Astrocyte (in vitro differentiated cells and primary cell): Measurements from ENCODE around the gene ARHGEF10L. TPM values are rescaled to one million over a fixed set of nuclear protein-coding genes. Genes with fewer than 3 reads are reported as not detected.

ENCODE experiments used
- DNase-seq: peaks from one replicate; pipeline ENCODE4 v3.0.0-alpha.2; 2010; ENCODE audit warnings: low read depth
- FAIRE-seq: peaks from 2 replicates; lab custom pipeline; 2011; peaks lifted over from hg19 to GRCh38; lab: Jason Lieb, UNC
- H2AFZ ChIP-seq: 2 replicates; pipeline ENCODE4 v1.6.0; 2012; ENCODE audit warnings: low read depth, low read length, inconsistent platforms
- H3K27ac ChIP-seq: 2 replicates; pipeline ENCODE4 v1.5.1; 2011; ENCODE audit warnings: low read depth, low read length, inconsistent platforms
- H3K27me3 ChIP-seq: 2 replicates; pipeline ENCODE4 v1.6.0; 2011; ENCODE audit warnings: low read length, inconsistent platforms; ENCODE audit not compliant: insufficient read depth
- H3K36me3 ChIP-seq: 2 replicates; pipeline ENCODE4 v1.5.1; 2011; ENCODE audit warnings: low read length, inconsistent platforms; ENCODE audit not compliant: insufficient read depth
- H3K4me1 ChIP-seq: 2 replicates; pipeline ENCODE4 v1.5.1; 2011; ENCODE audit warnings: low read length, inconsistent platforms; ENCODE audit not compliant: insufficient read depth
- H3K4me2 ChIP-seq: 2 replicates; pipeline ENCODE4 v1.6.0; 2012; ENCODE audit warnings: low read length, inconsistent platforms
- H3K4me3 ChIP-seq: 2 replicates; pipeline ENCODE4 v1.5.1; 2011; ENCODE audit warnings: low read depth, mild to moderate bottlenecking, low read length, inconsistent platforms; ENCODE audit not compliant: insufficient read depth
- H3K79me2 ChIP-seq: 2 replicates; pipeline ENCODE4 v1.6.0; 2012; ENCODE audit warnings: mild to moderate bottlenecking, low read length, inconsistent platforms; ENCODE audit not compliant: insufficient read depth
- H3K9ac ChIP-seq: 2 replicates; pipeline ENCODE4 v1.6.0; 2012; ENCODE audit warnings: mild to moderate bottlenecking, low read length, inconsistent platforms
- H3K9me3 ChIP-seq: 2 replicates; pipeline ENCODE4 v1.5.1; 2012; ENCODE audit warnings: low read depth, mild to moderate bottlenecking, low read length, inconsistent platforms; ENCODE audit not compliant: insufficient read depth
- H4K20me1 ChIP-seq: 2 replicates; pipeline ENCODE4 v1.6.0; 2012; ENCODE audit warnings: low read length, inconsistent platforms; ENCODE audit not compliant: insufficient read depth
- H3K27ac Mint-ChIP-seq: one replicate; pipeline ENCODE4 v1.8.0; 2021; ENCODE audit warnings: mild to moderate bottlenecking, mixed read lengths; ENCODE audit not compliant: unreplicated experiment
- H3K27me3 Mint-ChIP-seq: one replicate; pipeline ENCODE4 v1.8.0; 2021; ENCODE audit warnings: low read depth, mixed read lengths; ENCODE audit not compliant: unreplicated experiment
- H3K36me3 Mint-ChIP-seq: one replicate; pipeline ENCODE4 v1.8.0; 2021; ENCODE audit warnings: low read depth, mixed read lengths; ENCODE audit not compliant: unreplicated experiment
- H3K4me1 Mint-ChIP-seq: one replicate; pipeline ENCODE4 v1.8.0; 2021; ENCODE audit warnings: low read depth, mixed read lengths; ENCODE audit not compliant: unreplicated experiment
- H3K4me3 Mint-ChIP-seq: one replicate; pipeline ENCODE4 v1.8.0; 2021; ENCODE audit warnings: mild to moderate bottlenecking, moderate library complexity, mixed read lengths; ENCODE audit not compliant: unreplicated experiment
- H3K9me3 Mint-ChIP-seq: one replicate; pipeline ENCODE4 v1.8.0; 2021; ENCODE audit warnings: mild to moderate bottlenecking, mixed read lengths; ENCODE audit not compliant: unreplicated experiment
- CTCF ChIP-seq: IDR thresholded peaks from 2 replicates; pipeline ENCODE4 v1.5.1; 2011; ENCODE audit warnings: low read depth, mild to moderate bottlenecking, inconsistent platforms, low read length, moderate library complexity; ENCODE audit not compliant: insufficient read depth
- EZH2 ChIP-seq: IDR thresholded peaks from 2 replicates; pipeline ENCODE4 v1.6.1; 2012; ENCODE audit warnings: mild to moderate bottlenecking, low read length, inconsistent platforms; ENCODE audit not compliant: insufficient read depth
- total RNA-seq: library from RNA; stranded (reverse); gene quantifications from 2 replicates; pipeline ENCODE4 v1.2.1, GENCODE V29; 2021

Gene ARHGEF10L
- total RNA-seq, 1 donor from 2014 or later: 14.2 TPM

- Histone ChIP-seq H2AFZ (no peak overlapping the region), H3K27ac (no peak overlapping the region), H3K4me3 (no peak overlapping the region), H3K4me1 (peaks cover 19% of the 10 kb centered on the region), H3K79me2 (peaks cover 49% of the 10 kb centered on the region), H3K4me2 (no peak overlapping the region), H3K36me3 (no peaks in the 10 kb centered on the region), H3K9ac (no peak overlapping the region), H3K27me3 (no peaks in the 10 kb centered on the region), H3K9me3 (no peaks in the 10 kb centered on the region), H4K20me1 (peaks cover 65% of the 10 kb centered on the region)
- TF ChIP-seq CTCF (no peak), EZH2 (no peak)
- Mint-ChIP-seq H3K4me3 (no peak overlapping the region), H3K4me1 (peaks cover 22% of the 10 kb centered on the region), H3K27me3 (no peaks in the 10 kb centered on the region), H3K9me3 (no peaks in the 10 kb centered on the region), H3K36me3 (no peaks in the 10 kb centered on the region), H3K27ac (no peak overlapping the region)
- DNase-seq: no peak
- no peak for FAIRE-seq
Observed at GRCh38 chr1:17562375-17562774, 22.9 kb downstream of the ARHGEF10L start.

- Mint-ChIP-seq H3K27me3 (no peaks in the 10 kb centered on the region), H3K4me3 (no peak overlapping the region), H3K27ac (no peak overlapping the region), H3K4me1 (peaks cover 21% of the 10 kb centered on the region), H3K36me3 (no peaks in the 10 kb centered on the region), H3K9me3 (no peaks in the 10 kb centered on the region)
- FAIRE-seq (no peak), DNase-seq (no peak)
- Histone ChIP-seq H3K9ac (no peak overlapping the region), H3K9me3 (no peaks in the 10 kb centered on the region), H3K36me3 (no peaks in the 10 kb centered on the region), H2AFZ (no peak overlapping the region), H3K79me2 (peaks cover 46% of the 10 kb centered on the region), H3K4me1 (peaks cover 19% of the 10 kb centered on the region), H3K27ac (no peak overlapping the region), H3K4me3 (no peak overlapping the region), H3K27me3 (no peaks in the 10 kb centered on the region), H4K20me1 (peaks cover 64% of the 10 kb centered on the region), H3K4me2 (no peak overlapping the region)
- TF ChIP-seq EZH2 (no peak), CTCF (no peak)
Observed at GRCh38 chr1:17563494-17564281, 24.2 kb downstream of the ARHGEF10L start.
